T-helper 22 cell (primary cell): ENCODE results near the gene SLC38A5.

Experiments used
- DNase-seq: peaks from one replicate; pipeline ENCODE4 v3.0.0-alpha.2; 2020; ENCODE audit warnings: low read depth

Gene SLC38A5

GRCh38 chrX:48491809-48492208 lies 21.7 kb upstream of the SLC38A5 start:
- DNase-seq, result no peak

GRCh38 chrX:48490661-48491060 lies 20.6 kb upstream of the SLC38A5 start:
- no peak for DNase-seq

- no peak for DNase-seq
Observed at GRCh38 chrX:48489892-48490291, 19.8 kb upstream of the SLC38A5 start.

- DNase-seq, result no peak
Observed at GRCh38 chrX:48489296-48489695, 19.2 kb upstream of the SLC38A5 start.

GRCh38 chrX:48488034-48488433 lies 18.0 kb upstream of the SLC38A5 start:
- no peak for DNase-seq

GRCh38 chrX:48487362-48487798 lies 17.3 kb upstream of the SLC38A5 start:
- DNase-seq, result no peak

- no peak for DNase-seq
Observed at GRCh38 chrX:48482526-48482925, 12.5 kb upstream of the SLC38A5 start.

- DNase-seq, result no peak
Observed at GRCh38 chrX:48480583-48480982, 10.5 kb upstream of the SLC38A5 start.

GRCh38 chrX:48480142-48480541 lies 10.1 kb upstream of the SLC38A5 start:
- no peak for DNase-seq

GRCh38 chrX:48478806-48479205 lies 8.7 kb upstream of the SLC38A5 start:
- no peak for DNase-seq

GRCh38 chrX:48477960-48478755 lies 8.1 kb upstream of the SLC38A5 start:
- DNase-seq, result no peak

- DNase-seq, result no peak
Observed at GRCh38 chrX:48476919-48477318, 6.9 kb upstream of the SLC38A5 start.

- DNase-seq, result peak; percentile 86
Observed at GRCh38 chrX:48475774-48476577, 5.9 kb upstream of the SLC38A5 start, which contains the start of gene FTSJ1. Gene FTSJ1 (plus strand): TSS chrX:48476199. CDS start chrX:48478048, 1,849 bp downstream.

GRCh38 chrX:48475296-48475695 lies 5.2 kb upstream of the SLC38A5 start:
- DNase-seq, result no peak

GRCh38 chrX:48474581-48474980 lies 4.5 kb upstream of the SLC38A5 start:
- no peak for DNase-seq

GRCh38 chrX:48474127-48474526 lies 4.1 kb upstream of the SLC38A5 start:
- DNase-seq, result no peak

GRCh38 chrX:48473704-48473990 lies 3.6 kb upstream of the SLC38A5 start:
- no peak for DNase-seq

GRCh38 chrX:48472851-48473703 lies 3.0 kb upstream of the SLC38A5 start:
- no peak for DNase-seq

GRCh38 chrX:48472225-48472624 lies 2.2 kb upstream of the SLC38A5 start:
- DNase-seq, result no peak

- no peak for DNase-seq
Observed at GRCh38 chrX:48471504-48471903, 1.4 kb upstream of the SLC38A5 start.

GRCh38 chrX:48470833-48471118 lies 716 bp upstream of the SLC38A5 start:
- DNase-seq, result no peak
